ENCODE results near the gene PIK3C2B. TPM values are rescaled to one million over a fixed set of nuclear protein-coding genes. Genes with fewer than 3 reads are reported as not detected.

Gene PIK3C2B
- total RNA-seq, 1 experiment from 2014 or later, result 19.1 TPM

- H3K9me3 ChIP-seq (ENCODE audit: control insufficient read depth, insufficient read depth, low read depth, low read length), result no peaks in the 10 kb centered on the region
- no peaks in the 10 kb centered on the region for H3K36me3 ChIP-seq (ENCODE audit: control insufficient read depth, insufficient read depth, low read length)
- H3K27ac ChIP-seq (ENCODE audit: low read length), result no peak overlapping the region
- POLR2A ChIA-PET, result interaction anchor here (0.7 kb wide), 1 partner anchor 71 kb away, joined by 5 read pairs; no protein-coding TSS in a partner anchor
- intact Hi-C loops (cut with micrococcal nuclease; ENCODE audit: unreplicated experiment), result no loop called here
- CTCF ChIA-PET, result no interaction called here
- ATAC-seq (no peak), DNase-seq (ENCODE audit: low read depth, low spot score) (no peak)
- no TSS peak for BruUV-seq (replicated peaks)
- no peak for TF ChIP-seq CTCF (IDR thresholded peaks at IDR 0.05)
- no peak for TF ChIP-seq POLR2AphosphoS5 (IDR thresholded peaks at IDR 0.05; ENCODE audit: low read depth, low read length)
- TF ChIP-seq REST (IDR thresholded peaks at IDR 0.05; ENCODE audit: insufficient read depth in 1 of 2, low read depth in 2 of 2, low read length in 1 of 2), result no peak
- no peak for TF ChIP-seq SIN3A (IDR thresholded peaks at IDR 0.05; ENCODE audit: borderline replicate concordance, insufficient read depth, low read depth, low read length)
- no peak for TF ChIP-seq TCF7L2 (IDR thresholded peaks at IDR 0.05; ENCODE audit: low read depth, low read length)
- H3K27me3 ChIP-seq (ENCODE audit: control insufficient read depth, insufficient read depth, low read length), result no peaks in the 10 kb centered on the region
- H3K4me3 ChIP-seq (ENCODE audit: low read depth in 2 of 2, low read length in 2 of 2), result no peak overlapping the region
- H3K4me1 ChIP-seq (ENCODE audit: control insufficient read depth, insufficient read depth, low read length), result no peaks in the 10 kb centered on the region
- in situ Hi-C loops (cut with HindIII; ENCODE audit: low pct_unique_long_range_greater_than_20kb, low sequenced_read_pairs), result no loop called here
Measured at GRCh38 chr1:204456826-204457442, 37.7 kb downstream of the PIK3C2B start.

- CTCF ChIA-PET, result no interaction called here
Measured at GRCh38 chr1:204455831-204456145, 38.8 kb downstream of the PIK3C2B start.

More at GRCh38 chr1:204455831-204456145, 38.8 kb downstream of the PIK3C2B start:
- no peaks in the 10 kb centered on the region for H3K4me1 ChIP-seq (ENCODE audit: control insufficient read depth, insufficient read depth, low read length)
- no TSS peak for BruUV-seq (replicated peaks)
- H3K4me3 ChIP-seq (ENCODE audit: low read depth in 2 of 2, low read length in 2 of 2), result no peak overlapping the region
- H3K36me3 ChIP-seq (ENCODE audit: control insufficient read depth, insufficient read depth, low read length), result no peaks in the 10 kb centered on the region
- DNase-seq (ENCODE audit: low read depth, low spot score), result no peak
- POLR2A ChIA-PET, result no interaction called here
- ATAC-seq, result no peak
- H3K27me3 ChIP-seq (ENCODE audit: control insufficient read depth, insufficient read depth, low read length), result no peaks in the 10 kb centered on the region
- TF ChIP-seq POLR2AphosphoS5 (IDR thresholded peaks at IDR 0.05; ENCODE audit: low read depth, low read length) (no peak), REST (IDR thresholded peaks at IDR 0.05; ENCODE audit: insufficient read depth in 1 of 2, low read depth in 2 of 2, low read length in 1 of 2) (no peak)
- no peak overlapping the region for H3K27ac ChIP-seq (ENCODE audit: low read length)
- in situ Hi-C loops (cut with HindIII; ENCODE audit: low pct_unique_long_range_greater_than_20kb, low sequenced_read_pairs) (no loop called here), intact Hi-C loops (cut with micrococcal nuclease; ENCODE audit: unreplicated experiment) (no loop called here)
- no peaks in the 10 kb centered on the region for H3K9me3 ChIP-seq (ENCODE audit: control insufficient read depth, insufficient read depth, low read depth, low read length)
